ENCODE results near the gene APBB1.

APBB1 gene

DNA sequence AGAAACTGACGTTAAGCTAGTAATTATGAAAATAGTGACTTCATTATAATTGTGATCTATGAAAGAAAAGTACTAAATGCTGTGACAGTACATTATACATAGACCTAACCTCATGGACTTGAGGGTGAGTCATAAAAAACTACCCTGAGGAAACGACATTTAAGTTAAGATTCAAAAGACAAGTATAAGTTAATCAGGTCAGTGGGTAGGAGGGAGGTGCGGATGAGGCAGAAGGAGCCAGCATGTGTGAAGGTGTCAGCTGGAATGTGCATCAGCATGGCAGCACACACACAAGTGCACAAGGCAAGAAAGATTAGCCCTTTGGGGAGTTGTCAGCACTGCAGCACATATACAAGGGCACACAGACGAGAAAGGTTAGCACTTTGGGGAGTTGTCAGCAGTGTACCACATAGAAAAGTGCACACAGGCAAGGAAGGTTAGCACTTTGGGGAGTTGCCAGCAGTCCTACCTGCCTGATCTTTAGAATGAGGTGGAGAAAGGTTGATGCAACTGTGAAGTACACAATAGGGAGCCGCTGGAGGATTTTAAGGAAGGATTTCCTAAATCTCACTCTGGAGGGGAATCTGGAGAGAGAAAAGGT is 67.0 kb downstream of the APBB1 start:
- DNase-seq = no peak

GRCh38 chr11:6350486-6350885 is 68.4 kb downstream of the APBB1 start:
- DNase-seq = no peak

DNA sequence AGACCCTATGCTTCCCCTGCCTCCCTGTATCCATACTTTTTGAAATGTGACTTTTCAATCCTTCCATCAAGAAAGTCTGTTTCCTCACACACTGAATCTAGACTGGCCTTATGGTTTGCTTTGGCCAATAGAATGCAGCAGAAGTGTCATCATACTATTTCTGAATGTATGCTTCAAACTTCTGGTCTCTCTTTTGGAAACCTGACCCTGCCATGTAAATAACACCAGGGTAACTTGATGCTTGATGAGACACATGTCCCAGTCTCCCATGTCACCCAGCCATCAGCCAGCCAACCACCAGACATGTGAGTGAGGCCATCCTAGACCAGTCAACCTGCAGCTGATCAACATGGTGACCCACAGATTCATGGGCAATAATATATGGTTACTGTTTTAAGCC is 68.9 kb downstream of the APBB1 start:
- DNase-seq = no peak

DNA sequence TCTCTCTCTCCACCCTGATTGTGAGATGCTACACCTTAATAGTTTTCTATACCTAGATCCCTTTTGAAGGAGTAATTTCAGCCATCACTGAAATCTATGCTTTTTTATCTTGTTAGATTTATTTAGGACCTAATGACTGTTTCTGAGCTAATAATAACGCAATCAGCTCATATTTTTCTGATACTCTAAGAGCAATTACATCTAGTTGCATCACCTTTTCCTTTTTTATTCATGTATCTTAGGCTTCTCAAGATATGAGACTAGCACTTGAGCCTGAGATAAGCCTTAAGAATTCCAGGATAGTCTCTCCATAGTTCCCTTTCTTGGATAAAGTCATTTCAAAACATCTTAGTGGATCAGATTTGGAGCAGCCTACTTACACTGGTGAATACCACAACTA is 73.5 kb downstream of the APBB1 start:
- DNase-seq = no peak
